Left renal cortex interstitium (tissue), 4 donors: ENCODE measurements around the gene TRIM47. TPM values are rescaled to one million over a fixed set of nuclear protein-coding genes. Genes with fewer than 3 reads are reported as not detected.

Experiments
- DNase-seq, 4 donors: peaks; one replicate each; pipeline ENCODE4 v3.0.0-alpha.2; 2013; ENCODE audit warnings: low read depth in 4 of 4, low spot score in 2 of 4, missing footprints in 1 of 4
- polyA plus RNA-seq, 4 donors: library from polyadenylated mRNA; unstranded; fragments of 120-200 nt; gene quantifications; one replicate each; pipeline ENCODE4 v1.2.1, GENCODE V29; 2013; ENCODE audit not compliant: insufficient read length in 4 of 4

The TRIM47 gene, protein sequence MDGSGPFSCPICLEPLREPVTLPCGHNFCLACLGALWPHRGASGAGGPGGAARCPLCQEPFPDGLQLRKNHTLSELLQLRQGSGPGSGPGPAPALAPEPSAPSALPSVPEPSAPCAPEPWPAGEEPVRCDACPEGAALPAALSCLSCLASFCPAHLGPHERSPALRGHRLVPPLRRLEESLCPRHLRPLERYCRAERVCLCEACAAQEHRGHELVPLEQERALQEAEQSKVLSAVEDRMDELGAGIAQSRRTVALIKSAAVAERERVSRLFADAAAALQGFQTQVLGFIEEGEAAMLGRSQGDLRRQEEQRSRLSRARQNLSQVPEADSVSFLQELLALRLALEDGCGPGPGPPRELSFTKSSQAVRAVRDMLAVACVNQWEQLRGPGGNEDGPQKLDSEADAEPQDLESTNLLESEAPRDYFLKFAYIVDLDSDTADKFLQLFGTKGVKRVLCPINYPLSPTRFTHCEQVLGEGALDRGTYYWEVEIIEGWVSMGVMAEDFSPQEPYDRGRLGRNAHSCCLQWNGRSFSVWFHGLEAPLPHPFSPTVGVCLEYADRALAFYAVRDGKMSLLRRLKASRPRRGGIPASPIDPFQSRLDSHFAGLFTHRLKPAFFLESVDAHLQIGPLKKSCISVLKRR
- 1 to 10 TPM; 5.6 to 7.5 (median 6.6) TPM for polyA plus RNA-seq

DNA sequence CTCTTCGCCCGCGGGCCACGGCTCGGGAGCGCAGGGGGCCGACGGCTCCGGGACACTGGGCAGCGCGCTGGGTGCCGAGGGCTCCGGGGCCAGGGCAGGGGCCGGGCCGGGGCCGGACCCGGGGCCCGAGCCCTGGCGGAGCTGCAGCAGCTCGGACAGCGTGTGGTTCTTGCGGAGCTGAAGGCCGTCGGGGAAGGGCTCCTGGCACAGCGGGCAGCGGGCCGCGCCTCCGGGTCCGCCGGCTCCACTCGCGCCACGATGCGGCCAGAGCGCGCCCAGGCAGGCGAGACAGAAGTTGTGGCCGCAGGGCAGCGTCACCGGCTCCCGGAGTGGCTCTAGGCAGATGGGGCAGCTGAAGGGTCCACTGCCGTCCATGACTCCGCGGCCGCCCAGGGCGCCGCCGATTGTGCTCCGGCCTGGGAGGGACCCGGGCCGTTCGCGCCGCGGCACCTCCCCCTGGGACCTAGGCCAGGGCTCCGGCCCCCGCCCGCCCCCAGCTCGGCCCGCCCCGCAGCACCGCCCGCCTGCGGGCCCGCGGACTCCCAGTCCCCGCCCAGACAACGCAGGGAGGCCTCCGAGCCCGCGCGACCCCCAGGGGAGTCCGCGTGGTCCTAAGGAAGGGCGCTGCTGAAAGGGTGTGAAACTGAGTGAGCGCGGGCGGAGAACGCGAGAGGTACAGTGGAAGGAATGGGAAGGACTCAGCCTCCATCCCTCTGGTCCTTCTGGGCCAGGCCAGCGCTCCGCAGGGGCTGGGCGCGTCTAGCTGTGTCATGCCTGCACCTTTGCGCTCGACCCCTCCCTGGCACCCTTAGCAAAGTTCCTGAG is at the start of gene TRIM47:
TSS of gene TRIM47 (minus strand) at position 408 of the 825 bp plus-strand sequence. CDS start at position 375, 33 bp downstream.
- no peak for DNase-seq

DNA sequence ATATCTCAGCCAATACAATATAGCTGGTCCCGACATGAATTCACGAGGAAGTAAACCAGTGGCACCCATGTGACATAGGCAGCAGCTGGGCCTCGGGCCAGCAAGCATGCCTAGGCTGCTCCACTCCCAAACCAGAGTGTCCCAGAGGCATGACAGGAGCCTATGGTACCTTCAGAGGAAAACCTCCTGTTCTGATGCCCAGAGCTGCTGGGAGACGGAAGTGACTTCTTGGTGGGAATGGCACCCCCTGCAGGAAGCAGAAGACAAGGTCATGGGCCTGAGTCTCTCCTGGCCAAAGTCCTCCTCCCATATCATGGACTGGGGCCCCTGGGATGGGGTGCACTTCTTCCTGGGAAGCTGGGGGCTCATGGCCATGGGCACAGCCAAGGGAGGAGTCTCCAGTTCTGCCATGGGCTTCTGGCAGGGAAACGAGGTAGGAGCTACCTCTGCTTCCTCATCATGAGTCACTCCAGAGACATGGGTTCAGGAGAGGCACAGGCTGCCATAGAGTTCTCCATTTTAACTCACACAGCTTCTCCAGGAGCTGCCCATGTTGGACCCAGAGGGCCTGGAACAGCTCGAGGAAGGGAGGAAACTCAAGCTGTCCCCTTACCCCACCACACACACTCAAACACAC is 49.0 kb upstream of the TRIM47 start:
- no peak for DNase-seq

DNA sequence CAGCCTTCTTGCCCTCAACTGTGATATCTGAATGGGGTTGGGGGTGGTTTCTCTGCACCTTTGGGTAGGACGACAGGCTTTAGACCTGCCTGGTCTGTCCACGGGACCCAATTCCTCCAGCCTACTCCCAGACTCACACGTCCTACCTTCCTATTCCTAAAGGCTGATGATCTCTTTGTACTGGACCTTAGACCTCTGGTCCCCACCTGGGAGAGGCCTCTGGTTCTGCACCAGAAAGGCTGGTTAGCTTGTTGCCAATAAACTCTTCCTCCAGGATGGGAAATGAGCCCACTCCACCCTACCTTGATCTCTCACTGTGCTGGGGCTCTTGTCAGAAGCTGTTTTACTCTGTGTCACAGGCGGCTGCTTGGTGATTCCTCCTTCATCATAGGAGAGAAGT is 48.1 kb upstream of the TRIM47 start:
- no peak for DNase-seq

DNA sequence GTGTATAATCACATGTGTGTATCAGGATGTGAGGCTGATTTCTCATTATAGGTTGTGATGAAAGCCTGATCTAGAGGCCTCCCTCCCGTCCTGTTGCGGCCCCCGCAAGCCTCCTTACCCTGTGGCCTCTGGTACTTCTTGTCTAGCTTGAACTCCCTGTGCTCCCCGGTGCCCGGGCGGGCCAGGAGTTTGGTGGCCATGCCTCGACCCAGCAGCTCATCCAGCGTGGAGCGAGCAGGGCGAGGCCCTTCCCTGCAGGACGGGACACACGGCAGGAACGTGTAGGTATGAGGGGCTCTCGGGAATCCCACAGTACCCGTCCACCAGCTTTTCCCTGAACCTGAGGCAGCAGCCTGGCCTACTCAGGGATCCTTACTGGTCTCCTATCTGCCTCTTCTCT is 47.5 kb upstream of the TRIM47 start:
- no peak for DNase-seq

DNA sequence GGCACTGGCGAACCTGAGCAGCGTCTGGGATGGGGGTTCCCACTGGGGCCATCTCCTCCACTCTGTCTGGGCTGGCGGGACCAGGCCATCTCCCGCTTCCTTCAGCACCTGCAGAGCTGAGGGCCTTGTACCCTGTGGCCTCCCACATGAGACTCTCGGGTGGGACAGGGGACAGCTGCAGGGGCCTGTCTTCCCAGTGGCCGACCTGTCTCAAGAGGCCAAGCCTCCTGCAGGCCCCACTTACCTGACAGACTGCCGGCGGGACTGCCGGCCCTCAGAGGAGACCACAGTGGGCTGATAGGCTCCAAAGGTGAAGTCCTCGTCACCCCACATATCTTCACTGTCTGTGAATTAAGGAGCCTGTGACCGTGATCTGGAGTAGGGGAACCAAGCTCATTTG is 46.7 kb upstream of the TRIM47 start:
- DNase-seq, result no peak

DNA sequence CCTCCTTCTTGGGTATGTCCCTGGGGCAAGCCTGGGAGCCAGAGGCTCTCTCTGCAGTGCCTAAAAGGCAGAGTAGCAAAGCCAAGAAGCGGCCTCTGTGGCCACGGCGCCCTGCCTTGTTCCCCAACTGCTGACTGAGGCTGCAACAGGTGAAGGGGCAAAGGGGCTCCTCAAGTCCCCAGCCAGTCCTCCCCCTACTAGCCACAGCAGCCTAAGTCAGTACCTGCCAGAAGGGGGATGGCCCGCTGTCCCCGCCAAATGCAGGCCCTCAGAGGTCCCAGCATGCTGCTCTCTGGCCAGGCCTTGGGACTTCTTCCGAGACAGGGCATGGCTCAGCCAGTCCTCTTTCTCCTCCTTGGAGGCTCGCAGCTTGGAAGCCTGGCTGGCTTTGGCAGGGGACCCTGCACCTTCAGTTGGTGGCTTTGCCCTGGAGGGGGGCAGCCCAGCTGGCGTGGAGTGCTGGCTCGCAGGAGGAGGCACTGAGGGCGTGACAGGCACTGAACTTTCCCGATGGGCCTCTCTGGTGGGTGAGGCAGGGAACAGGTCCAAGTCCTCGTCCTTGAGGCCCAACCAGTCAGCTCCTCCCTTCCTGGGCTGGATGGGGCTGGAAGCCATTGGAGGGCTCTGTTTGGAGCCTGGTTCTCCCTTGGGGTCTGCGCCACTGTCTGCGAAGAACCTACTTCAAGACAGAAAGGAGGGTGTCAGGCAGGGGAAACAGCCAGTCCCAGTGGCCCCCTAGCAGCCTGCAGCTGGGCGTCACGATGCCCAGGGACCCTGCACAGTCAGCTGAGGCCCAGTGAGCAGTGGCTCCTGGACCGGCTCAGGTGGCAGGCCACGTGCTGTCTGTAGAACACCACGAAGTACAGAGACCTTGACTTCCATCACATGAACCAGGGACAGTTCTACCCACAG is 44.8 kb upstream of the TRIM47 start:
- DNase-seq, result no peak

DNA sequence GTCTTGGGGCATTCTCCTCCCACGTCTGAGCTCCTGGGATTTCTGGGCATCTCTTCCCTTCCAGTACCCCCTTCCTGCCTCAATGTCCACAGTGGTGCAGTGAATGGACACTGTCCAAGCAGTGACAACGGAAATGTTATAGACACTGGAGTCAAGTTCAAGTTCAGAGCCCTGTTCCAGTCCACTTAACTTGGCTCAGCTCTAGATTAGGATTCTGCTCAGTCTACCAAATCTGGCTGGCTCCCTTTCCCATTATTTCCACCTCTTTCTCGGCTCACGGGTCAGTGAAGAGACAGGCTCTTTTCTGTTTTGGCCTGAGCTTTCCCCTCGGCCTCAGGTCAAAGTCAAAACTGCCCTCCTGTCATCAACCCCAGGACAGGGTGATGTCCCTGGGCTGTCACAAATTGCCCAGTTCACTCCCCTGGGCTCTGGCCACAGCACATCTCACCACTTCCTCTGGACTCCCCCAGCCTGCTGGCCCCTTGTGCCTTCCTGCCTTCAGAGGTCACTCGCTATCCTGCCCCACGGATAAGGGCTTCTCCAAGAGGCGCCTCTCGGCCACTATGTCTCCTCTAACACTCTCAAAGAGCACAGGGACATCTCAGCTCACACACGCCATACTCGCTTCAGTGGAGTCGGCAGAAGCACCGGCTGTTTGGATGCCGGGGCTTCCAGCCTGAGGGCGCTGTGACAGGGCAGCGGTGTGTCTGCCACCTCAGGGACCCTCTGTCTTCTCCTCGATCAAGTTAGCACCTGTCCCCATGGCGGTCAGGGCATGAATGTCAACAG is 44.0 kb upstream of the TRIM47 start:
- no peak for DNase-seq

DNA sequence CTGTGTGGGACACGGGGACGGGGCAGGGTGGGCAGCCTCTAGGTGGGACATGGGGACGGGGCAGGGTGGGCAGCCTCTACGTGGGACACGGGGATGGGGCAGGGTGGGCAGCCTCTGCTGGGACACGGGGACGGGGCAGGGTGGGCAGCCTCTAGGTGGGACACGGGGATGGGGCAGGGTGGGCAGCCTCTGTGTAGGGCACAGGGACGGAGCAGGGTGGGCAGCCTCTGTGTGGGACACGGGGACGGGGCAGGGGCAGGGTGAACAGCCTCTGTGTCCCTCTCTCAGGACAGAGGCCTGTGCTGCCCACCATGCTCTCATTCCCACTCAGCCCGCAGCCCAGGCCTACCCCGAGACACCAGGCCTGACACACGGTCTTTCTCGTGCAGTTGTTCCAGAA is 43.2 kb upstream of the TRIM47 start:
- DNase-seq, result no peak

DNA sequence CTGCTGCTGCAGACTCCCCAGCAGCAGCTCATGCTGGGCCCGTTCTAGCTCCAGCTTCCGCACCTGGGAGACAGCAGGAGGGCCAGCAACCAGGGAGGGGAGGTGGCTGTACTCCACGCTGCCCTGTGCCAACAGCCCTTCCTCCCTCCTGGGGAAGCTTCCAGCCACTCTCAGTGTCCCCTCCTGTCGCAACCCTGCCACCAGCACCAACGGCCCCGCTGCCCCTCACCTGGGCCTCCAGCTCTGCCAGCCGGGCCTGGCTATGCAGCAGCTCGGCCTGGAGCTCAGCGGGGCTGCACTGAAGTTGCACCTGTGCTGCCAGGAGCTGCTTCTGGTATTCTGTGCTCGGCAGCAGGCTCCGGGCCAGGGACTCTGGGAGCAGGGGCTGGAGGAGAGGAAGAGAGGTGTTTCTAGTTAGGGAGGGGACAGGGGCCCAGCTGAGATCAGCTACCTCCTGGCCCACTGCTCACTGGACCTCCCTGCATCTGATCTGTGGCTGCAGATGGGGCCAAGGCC is 41.7 kb upstream of the TRIM47 start:
- no peak for DNase-seq

DNA sequence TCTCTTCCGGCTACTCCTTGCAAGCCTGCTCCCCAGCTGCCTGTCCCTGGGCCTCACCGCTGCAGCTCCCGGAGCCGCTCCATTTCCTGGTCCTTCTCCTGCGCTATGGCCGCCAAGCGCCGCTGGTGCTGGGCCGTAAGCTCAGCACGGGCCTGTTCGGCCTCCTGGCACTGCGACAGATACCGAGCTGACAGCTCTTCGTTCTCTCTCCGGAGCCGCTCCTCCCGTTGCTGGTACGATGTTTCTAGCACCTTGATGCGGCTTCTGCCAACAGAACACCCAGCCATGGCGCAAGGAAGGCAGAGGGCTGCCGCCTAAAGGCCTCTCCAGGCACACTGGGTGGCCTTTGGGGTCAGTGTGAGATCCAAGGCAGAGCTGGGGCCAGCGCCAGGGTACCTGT is 41.2 kb upstream of the TRIM47 start:
- DNase-seq, result no peak

DNA sequence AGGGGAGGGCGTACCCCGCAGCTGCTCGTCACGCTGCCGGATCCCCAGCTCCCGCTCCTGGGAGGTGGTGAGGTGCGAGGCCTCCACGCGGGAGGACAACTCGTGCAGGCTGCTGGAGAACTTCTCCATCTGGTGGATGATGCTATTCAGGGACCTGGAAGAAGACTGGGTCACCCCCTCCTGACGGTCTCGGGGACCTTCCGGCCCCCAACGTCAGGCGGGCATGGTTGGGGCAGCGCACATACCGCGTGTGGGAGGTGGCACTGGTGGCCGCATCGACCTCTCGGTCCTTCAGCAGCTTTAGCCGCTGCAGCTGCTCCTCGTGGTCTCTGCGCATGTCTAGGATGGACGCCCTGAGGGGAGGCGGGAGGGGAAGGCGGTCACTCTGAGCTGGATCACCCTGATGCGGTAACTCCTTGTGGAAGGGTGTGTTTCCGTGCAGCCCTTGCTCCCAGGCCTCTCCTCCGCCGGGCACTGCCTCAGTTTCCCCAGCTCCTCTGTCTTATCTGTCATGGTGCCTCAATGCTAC is 39.6 kb upstream of the TRIM47 start:
- DNase-seq, result no peak

DNA sequence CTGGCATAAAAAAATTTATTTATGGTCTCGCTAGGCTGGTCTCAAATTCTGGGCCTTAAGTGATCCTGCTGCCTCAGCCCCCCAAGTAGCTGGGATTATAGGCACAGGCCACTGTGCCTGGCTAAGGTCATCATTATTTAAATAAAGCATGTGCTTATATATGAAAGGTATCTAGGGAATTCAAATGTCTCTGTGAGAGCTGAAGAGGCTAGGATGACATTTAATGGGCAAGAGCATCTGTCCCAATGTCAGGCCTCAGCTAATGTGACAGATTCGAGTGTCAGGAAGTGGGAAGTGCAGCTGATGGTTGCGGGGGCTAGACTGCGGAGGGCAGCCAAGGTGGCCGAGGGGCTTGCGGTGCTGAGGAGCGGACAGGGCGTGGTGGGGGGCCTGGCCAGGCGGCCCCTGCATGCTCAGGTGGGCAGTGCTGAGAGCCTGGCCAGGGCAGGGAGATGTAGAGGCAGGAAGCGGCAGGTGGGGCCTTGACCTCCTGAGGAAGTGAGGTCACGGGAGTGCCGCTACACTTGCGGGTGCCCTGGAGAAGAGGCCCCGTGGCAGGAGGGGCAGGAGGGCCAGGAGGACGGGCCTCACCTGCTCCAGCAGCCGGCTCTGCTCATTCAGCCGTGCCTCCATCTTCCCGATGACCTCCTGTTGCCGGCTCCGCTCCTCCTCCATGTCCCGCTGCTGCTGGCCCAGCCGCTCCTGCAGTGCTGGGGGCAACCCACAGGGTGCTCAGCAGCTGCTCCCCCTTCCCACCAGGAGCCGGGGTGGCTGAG is 38.9 kb upstream of the TRIM47 start:
- no peak for DNase-seq

DNA sequence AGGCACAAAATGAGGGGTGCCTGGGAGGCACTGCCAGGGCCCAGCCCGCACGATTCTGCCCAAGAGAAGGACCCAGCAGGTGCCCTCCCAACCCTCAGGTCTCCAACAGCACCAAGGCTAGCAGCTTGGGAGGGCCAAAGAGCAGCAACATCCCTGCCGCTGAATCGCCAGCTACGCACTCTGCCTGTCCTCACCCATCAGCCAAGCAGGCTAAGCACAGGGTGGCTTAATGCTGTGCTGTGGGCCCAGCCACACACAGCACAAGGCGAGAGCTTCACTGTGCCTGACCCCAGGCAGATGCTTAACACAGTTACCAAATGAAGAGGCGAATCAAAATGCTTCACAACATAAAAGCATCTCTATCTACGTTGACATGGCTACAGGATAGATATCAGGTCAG is 36.9 kb upstream of the TRIM47 start:
- DNase-seq, result no peak

DNA sequence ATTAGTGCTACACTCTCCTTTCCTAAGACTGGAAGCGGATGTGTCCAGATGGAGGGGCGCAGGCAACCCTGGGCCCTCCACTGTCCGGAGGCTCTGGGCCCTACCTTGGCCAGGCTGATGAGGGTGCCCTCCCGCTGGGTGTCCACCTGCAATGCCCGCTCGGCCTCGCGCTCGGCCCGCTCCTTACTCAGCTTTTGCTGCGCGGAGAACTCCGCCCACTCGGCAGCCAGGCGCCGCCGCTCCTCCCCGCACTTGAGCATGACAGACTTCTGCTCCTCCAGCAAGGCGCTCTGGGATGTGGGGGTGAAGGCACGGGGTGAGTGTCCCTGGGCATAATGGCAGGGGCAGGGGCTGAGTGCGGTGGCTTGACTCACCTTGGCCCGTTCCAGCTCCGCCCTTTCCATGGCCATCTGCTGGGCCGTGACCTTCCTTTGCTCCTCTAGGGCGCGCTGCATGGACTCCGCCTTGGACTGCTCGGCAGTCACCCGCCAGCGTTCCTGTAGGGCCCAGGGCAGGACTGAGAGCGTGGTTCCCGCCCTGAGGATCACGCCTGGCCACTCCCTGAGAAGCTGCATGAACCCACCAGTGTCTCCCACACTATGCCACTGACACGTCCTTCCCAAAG is 36.4 kb upstream of the TRIM47 start:
- no peak for DNase-seq

DNA sequence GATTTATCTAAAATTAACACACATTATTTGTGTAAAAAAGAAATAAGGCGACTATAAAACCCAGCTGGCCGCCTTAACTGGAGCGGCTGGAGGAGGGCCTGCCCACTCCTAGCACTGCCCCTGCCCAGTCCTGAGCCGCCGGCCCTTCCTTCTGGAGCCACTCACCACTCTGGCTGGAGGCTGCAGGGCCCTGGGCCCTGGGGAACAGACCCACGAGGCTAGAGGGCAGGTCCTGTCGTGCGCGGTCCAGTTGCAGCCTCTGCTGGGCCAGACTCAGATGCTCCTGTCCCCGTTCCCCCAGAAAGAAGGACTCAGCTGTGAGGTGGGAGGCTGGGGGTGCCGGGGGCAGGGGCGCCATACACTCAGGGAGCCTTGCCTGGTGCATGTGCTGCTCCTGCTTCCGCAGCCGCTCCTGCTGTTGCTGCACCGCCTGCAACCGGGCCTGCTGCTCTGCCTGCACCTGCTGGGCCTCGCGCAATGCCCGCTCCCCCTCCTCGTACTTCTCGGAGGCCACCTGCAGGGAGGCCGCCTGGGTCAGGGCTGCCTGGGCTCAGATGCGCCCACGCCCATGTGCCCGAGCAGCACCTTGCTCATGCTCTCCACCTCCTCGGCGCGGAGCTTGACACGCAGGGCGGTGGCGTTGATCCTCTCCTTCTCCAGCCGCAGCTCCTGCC is 35.3 kb upstream of the TRIM47 start:
- DNase-seq, result no peak

DNA sequence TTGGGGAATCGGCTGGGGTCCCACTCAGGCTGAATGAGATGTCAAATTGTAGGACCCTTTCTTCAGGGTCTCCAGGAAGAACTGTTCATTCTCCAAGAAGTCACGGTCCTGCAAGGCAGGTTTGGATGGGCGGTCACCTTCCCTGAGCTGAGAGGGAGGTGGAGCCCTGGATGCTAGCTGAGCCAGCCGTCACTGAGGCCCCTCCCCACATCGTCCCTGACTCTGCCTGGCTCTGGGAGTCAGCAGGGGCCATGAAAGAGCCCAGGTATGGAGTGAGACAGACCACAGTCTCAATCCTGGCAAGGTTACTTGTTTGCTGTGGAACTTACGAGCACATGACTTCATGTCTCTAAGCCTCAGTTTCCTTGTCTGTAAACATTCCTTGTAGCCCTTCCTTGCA is 32.3 kb upstream of the TRIM47 start:
- DNase-seq, result no peak

DNA sequence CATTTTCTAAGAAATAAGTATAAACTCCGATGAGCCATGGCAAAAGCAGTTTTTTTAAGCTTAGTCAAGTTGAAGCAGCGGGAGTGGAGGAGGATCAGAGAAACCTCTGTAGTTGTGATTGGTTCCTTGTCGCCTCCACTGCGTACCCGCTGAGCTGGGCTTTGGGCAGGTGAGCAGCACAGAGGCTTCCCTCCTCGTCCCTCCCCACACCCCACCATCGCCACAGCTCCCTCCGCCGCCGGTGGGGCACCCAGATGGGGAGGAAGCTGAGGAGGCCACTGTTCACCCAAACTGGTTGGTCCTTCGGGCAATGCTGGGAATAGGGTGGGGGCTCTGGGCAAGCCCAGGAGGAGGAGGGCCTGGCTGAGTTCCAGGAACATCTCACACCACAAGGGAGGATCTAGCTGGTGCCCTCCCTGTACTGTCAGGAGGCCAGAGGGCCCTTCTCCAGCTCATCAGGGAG is 31.5 kb upstream of the TRIM47 start:
- DNase-seq, result no peak
